Breast epithelium (tissue), 4 donors: ENCODE measurements around the gene USP6NL. TPM values are rescaled to one million over a fixed set of nuclear protein-coding genes. Genes with fewer than 3 reads are reported as not detected.

Source experiments
- DNase-seq, 2 donors: peaks; one replicate each; pipeline ENCODE4 v3.0.0-alpha.2; 2019; ENCODE audit warnings: low spot score in 2 of 2
- H3K27ac ChIP-seq, 2 donors: fragments of 200-600 bp; sonication (generic) in 1 of 2; one replicate each; pipeline ENCODE4 v1.5.1; 2016 to 2019; ENCODE audit warnings: mild to moderate bottlenecking in 1 of 2
- H3K27me3 ChIP-seq, 2 donors: fragments of 200-600 bp; sonication (generic) in 1 of 2; one replicate each; pipeline versions ENCODE4 v1.5.1 to v1.6.0; 2017 to 2019; ENCODE audit warnings: control low read depth in 1 of 2, mild to moderate bottlenecking in 1 of 2
- H3K36me3 ChIP-seq: fragments of 200-600 bp; one replicate; pipeline ENCODE4 v1.5.1; 2019
- H3K4me1 ChIP-seq, 2 donors: fragments of 200-600 bp; sonication (generic); one replicate each; pipeline ENCODE4 v1.5.1; 2016 to 2019; ENCODE audit warnings: control low read depth in 1 of 2
- H3K4me3 ChIP-seq, 3 donors: fragments of 200-600 bp; sonication (generic); 1 replicate in 2 of 3; 2 replicates in 1 of 3; pipeline ENCODE4 v1.5.1; 2016 to 2019; ENCODE audit warnings: mild to moderate bottlenecking in 3 of 3, moderate library complexity in 2 of 3
- H3K9me3 ChIP-seq, 2 donors: fragments of 200-600 bp; sonication (generic) in 1 of 2; one replicate each; pipeline ENCODE4 v1.5.1; 2016 to 2019; ENCODE audit warnings: control low read depth in 1 of 2
- POLR2A ChIP-seq: fragments of 450-650 bp; IDR thresholded peaks from one replicate; pipeline ENCODE4 v1.6.1; 2016; ENCODE audit warnings: antibody characterized with exemption, mild to moderate bottlenecking, moderate library complexity
- POLR2AphosphoS5 ChIP-seq, 3 donors: sonication (generic); formaldehyde crosslinking; IDR thresholded peaks; one replicate each; pipeline ENCODE4 v1.6.1; 2017; ENCODE audit warnings: antibody characterized with exemption in 3 of 3
- intact Hi-C: fragments of 100-400 bp; cut with DNase I; formaldehyde crosslinking; loops from one replicate; pipeline ENCODE4 v1.15.1; 2023; ENCODE audit warnings: low total_unique reads
- total RNA-seq, 3 donors: library from RNA; depleted of rRNA; stranded (reverse); fragments of >200 nt; gene quantifications; one replicate each; pipeline ENCODE4 v1.1.0, GENCODE V29; 2016
- TF ChIP-seq, protein P1 (sequence below), 3 donors: fragments of 450-650 bp; IDR thresholded peaks; one replicate each; pipeline ENCODE4 v1.5.1; 2016 to 2017; ENCODE audit warnings: antibody characterized with exemption in 3 of 3, mild to moderate bottlenecking in 3 of 3, moderate library complexity in 3 of 3

Gene USP6NL
- total RNA-seq, 3 donors from 2014 or later = 13.8 to 28.7 (median 19.7) TPM

DNA sequence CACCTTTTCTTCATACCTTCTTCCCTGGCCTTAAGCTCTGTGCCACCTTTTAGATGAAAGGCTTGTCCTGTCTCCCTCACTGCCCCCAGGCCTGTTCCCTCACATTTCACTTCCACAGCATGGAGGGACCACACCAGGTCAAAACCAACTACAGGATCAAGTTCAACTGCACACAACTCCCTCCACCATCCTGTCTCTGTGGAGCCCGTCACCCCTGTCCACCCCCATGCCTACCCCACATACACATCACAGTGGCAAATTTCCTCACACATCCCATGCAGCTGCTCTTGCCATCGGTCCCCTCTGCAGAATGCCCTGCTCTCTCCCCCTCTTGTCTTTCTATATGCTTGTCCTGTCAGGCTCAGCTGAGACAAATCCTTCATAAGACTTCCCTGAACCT, 154.1 kb downstream of the USP6NL start:
- Histone ChIP-seq H3K27ac (no peak overlapping the region), H3K36me3 (no peaks in the 10 kb centered on the region), H3K4me3 (no peak overlapping the region), H3K4me1 (no peaks in the 10 kb centered on the region), H3K9me3 (no peaks in the 10 kb centered on the region), H3K27me3 (no peaks in the 10 kb centered on the region)
- TF ChIP-seq POLR2A (no peak), POLR2AphosphoS5 (IDR thresholded peaks at IDR 0.05) (no peak)
- TF ChIP-seq, protein P1, sequence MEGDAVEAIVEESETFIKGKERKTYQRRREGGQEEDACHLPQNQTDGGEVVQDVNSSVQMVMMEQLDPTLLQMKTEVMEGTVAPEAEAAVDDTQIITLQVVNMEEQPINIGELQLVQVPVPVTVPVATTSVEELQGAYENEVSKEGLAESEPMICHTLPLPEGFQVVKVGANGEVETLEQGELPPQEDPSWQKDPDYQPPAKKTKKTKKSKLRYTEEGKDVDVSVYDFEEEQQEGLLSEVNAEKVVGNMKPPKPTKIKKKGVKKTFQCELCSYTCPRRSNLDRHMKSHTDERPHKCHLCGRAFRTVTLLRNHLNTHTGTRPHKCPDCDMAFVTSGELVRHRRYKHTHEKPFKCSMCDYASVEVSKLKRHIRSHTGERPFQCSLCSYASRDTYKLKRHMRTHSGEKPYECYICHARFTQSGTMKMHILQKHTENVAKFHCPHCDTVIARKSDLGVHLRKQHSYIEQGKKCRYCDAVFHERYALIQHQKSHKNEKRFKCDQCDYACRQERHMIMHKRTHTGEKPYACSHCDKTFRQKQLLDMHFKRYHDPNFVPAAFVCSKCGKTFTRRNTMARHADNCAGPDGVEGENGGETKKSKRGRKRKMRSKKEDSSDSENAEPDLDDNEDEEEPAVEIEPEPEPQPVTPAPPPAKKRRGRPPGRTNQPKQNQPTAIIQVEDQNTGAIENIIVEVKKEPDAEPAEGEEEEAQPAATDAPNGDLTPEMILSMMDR (IDR thresholded peaks at IDR 0.05) = no peak
- DNase-seq = no peak
- intact Hi-C loops = no loop called here

DNA sequence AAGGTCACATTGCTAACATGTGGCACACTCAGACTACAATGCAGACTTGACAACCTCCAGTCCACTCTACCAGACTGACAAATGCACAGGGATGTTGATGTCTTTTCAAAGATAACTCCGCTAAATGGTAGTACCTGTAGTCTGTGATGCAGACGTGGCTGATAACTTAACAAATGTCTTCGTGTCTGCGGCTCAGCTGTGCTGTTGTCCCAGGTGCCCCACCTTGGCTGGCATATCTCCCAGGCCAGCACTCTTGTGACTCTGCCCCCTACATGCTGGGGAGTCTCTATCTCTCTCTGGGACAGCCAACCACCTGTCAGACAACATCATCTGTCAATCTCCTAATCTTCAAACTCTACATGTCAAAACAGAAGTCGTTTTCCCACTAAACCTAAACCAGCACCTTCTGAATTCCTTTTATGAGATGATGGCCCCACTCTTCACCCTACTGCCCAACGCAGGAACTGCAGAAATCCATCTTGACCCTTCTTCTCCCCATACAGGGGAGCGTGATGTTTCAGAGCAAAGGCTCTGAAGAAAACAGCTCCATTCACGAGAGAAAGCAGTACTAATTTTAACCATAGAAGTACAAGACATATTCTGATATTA, 156.4 kb downstream of the USP6NL start:
- TF ChIP-seq, protein P1 (IDR thresholded peaks at IDR 0.05) = no peak
- TF ChIP-seq POLR2AphosphoS5 (IDR thresholded peaks at IDR 0.05) (no peak), POLR2A (no peak)
- H3K4me3 ChIP-seq = no peak overlapping the region
- no peaks in the 10 kb centered on the region for H3K4me1 ChIP-seq
- intact Hi-C loops = no loop called here
- H3K27ac ChIP-seq = no peak overlapping the region
- H3K27me3 ChIP-seq = no peaks in the 10 kb centered on the region
- no peaks in the 10 kb centered on the region for H3K36me3 ChIP-seq
- no peak for DNase-seq
- no peaks in the 10 kb centered on the region for H3K9me3 ChIP-seq

DNA sequence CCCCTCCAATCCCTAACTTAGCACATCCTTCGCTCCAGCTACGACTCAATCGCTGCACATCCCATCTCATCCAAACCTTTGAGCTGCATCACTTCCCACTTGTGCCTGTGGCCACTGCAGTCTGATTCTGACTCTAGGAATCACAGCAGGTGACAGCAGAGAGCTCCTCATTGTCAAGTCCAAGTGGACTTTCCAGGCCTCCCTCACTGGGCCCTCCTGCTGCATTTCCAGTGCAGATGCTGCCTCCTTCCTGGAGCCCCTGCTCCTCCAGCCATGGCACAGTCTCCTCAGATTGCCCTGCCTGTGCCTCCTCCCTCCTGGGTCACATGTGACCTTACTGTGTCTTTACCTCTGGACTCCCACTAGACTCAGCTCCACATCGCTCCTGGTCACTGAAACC, 157.3 kb downstream of the USP6NL start:
- Histone ChIP-seq H3K4me1 (no peaks in the 10 kb centered on the region), H3K27me3 (peaks cover 0 to under 1% of the 10 kb centered on the region in 2 donors), H3K27ac (no peak overlapping the region), H3K36me3 (no peaks in the 10 kb centered on the region), H3K9me3 (no peaks in the 10 kb centered on the region), H3K4me3 (no peak overlapping the region)
- TF ChIP-seq, protein P1 (IDR thresholded peaks at IDR 0.05) = no peak
- TF ChIP-seq POLR2A (no peak), POLR2AphosphoS5 (IDR thresholded peaks at IDR 0.05) (no peak)
- intact Hi-C loops = no loop called here
- no peak for DNase-seq

DNA sequence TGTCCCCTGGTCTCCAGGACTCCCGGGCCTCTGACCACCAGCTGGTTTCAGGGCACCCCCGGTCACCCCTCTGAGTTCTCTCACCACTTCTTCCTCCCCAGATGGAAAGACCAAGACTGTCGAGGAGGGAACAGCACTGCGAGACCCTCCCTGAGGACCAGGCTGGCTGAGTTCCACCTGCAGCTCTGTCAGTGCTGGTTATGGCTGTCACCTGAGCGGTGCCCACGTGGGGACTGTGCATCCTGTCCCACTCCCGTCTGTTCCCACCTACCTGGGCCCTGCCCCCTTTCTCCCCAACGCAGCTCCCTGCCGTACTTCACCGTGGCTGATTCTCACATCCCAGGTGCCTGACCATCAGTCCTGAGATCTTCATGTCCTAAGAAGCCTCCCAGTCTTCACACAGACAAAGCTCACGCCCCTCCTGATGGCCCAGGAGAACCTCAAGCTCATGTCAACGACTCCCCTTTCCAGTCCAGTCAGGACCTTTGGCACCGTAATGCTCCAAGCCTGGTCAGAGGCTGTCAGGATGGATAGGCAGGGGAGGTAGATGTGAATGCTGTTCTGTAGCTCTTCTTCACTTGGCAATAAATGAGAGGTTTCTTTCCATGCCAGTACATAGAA, 159.7 kb downstream of the USP6NL start:
- no peak for DNase-seq
- no peaks in the 10 kb centered on the region for H3K4me1 ChIP-seq
- no peaks in the 10 kb centered on the region for H3K36me3 ChIP-seq
- no peak overlapping the region for H3K27ac ChIP-seq
- no peaks in the 10 kb centered on the region for H3K9me3 ChIP-seq
- no peak overlapping the region for H3K4me3 ChIP-seq
- intact Hi-C loops = no loop called here
- TF ChIP-seq POLR2A (no peak), POLR2AphosphoS5 (IDR thresholded peaks at IDR 0.05) (no peak)
- TF ChIP-seq, protein P1 (IDR thresholded peaks at IDR 0.05) = no peak
- H3K27me3 ChIP-seq = peaks cover 0 to 18% of the 10 kb centered on the region in 2 donors

DNA sequence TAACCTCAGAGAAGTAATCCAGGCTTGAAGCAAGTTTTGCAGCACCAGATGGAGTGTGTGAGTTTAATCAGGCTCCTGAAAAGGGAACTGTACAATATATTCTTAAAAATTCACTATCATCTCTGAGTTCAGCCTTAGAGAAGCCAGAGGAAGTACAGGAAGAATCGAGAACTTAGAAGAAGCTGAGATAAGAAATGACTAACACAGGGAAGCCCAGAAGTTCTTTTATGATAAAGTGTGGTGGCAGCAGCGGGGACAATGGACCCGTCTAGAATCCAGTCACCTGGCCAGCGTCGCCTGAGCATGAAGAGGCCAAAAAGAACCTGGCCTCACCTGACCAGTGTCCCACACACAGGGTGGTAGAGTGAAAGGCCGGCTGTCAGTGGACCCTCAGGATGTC, 161.0 kb downstream of the USP6NL start:
- no peak for DNase-seq
- Histone ChIP-seq H3K27me3 (peaks cover 0 to 18% of the 10 kb centered on the region in 2 donors), H3K27ac (no peak overlapping the region), H3K36me3 (no peaks in the 10 kb centered on the region), H3K4me1 (no peaks in the 10 kb centered on the region), H3K4me3 (no peak overlapping the region), H3K9me3 (no peaks in the 10 kb centered on the region)
- TF ChIP-seq POLR2AphosphoS5 (IDR thresholded peaks at IDR 0.05) (no peak), POLR2A (no peak)
- TF ChIP-seq, protein P1 (IDR thresholded peaks at IDR 0.05) = no peak
- intact Hi-C loops = no loop called here
